OCI-LY1 (cell line): ENCODE data around the gene SCAP.

ENCODE experiments used
- CTCF ChIP-seq: fragments of 200-600 bp; sonication (generic), shearing (Covaris generic); IDR thresholded peaks from 2 replicates; pipeline ENCODE4 v1.5.1; 2017; ENCODE audit warnings: mild to moderate bottlenecking, antibody characterized with exemption, low read length, moderate library complexity, mixed read lengths
- EZH2 ChIP-seq: fragments of 200-600 bp; sonication (generic), shearing (Covaris generic); IDR thresholded peaks from 2 replicates; pipeline ENCODE4 v1.8.0; 2017; ENCODE audit warnings: borderline replicate concordance, mixed run types, mild to moderate bottlenecking, antibody characterized with exemption, low read length, moderate library complexity, mixed read lengths

- TF ChIP-seq CTCF: no peak
- no peak for TF ChIP-seq EZH2
These were observed 44.5 kb downstream of the SCAP start for GRCh38 chr3:47431225-47431624.
